ENCODE data around the gene ACOT11.
"Not testable (repeated sequence)": the region's sequence is repeated elsewhere in the genome, so short reads cannot be mapped to it uniquely, and the experiment has no call there.

Gene ACOT11

DNA sequence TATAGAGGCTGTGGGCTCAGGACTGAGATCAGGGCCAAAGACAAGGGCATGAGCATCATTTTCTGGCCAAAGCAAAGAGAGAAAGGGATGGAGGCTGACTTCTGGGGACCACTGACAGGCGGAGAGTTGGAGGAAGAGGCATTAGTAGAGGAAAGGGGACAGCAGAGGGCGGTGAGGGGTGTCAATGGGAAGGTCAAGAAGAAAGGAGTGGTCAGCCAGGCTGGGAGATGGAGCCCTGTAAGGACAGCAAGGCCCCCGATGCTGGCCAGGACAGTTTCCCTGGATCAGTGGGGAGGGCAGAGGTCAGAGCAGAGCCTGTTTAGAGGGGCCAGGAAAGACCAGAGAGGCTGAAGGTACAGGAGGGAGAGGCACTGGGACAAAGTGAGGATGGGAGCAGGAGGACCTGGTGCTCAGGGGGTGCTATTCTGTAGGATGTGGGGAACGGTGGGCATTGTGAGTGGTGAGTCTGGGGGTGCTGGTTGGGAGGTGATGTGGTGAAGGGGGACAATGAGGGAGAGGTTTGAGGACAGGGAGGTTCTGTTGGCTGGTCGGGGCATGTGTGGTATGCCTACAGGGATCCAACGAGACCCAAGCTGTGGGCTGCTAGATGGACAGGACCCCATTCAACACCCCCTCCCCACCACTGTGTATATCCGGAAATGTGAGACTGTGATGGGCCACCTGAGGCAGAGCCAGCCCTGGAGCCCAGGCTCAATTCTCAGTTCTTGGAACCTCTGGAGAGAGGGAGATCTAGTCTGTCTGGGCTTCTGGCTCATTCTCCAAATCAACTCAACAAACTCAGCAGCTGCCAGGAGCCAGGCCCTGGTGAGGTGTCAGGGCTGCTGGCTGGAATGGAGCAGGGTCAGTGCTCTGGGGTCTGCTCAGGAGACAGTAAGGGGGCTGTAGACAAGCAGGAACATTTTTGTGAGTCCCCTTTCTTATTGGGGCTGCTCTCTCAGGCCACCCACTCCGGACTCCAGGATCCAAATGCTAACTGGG is 76.7 kb downstream of the ACOT11 start:
- TF ChIP-seq EZH2 (IDR thresholded peaks at IDR 0.05) (no peak), POLR2AphosphoS5 (IDR thresholded peaks at IDR 0.05; ENCODE audit: borderline replicate concordance, low read depth, low read length) (no peak)
- Histone ChIP-seq H3K4me3 (no peak overlapping the region), H3K9me3 (ENCODE audit: low read depth, low read length) (no peaks in the 10 kb centered on the region), H3K36me3 (ENCODE audit: insufficient read depth, low read length) (no peaks in the 10 kb centered on the region), H3K27ac (no peak overlapping the region), H3K9ac (ENCODE audit: insufficient read length) (no peak overlapping the region)
- DNase-seq (ENCODE audit: low read depth, low spot score): no peak

DNA sequence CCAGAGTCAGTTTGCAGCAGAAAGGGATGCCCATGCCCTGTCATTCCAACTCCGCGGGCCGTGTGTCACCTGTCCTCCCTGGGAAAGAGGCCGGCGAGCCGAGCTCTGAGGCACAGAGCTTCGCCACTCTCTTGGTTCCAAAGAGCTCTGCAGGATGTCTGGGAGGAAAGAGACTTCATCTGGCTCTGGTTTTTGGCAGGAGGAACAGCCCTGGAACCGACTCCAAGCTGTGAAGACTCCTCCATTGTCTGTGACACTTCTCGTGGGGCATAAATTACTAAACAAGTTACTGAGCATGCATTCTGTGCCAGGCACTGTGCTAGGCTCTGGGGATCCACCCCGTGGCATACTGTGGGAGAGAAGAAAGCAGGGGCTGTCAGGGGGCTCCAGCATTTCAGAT is 79.2 kb downstream of the ACOT11 start:
- Histone ChIP-seq H3K27ac (no peak overlapping the region), H3K4me3 (no peak overlapping the region), H3K9me3 (ENCODE audit: low read depth, low read length) (no peaks in the 10 kb centered on the region), H3K9ac (ENCODE audit: insufficient read length) (no peak overlapping the region), H3K36me3 (ENCODE audit: insufficient read depth, low read length) (no peaks in the 10 kb centered on the region)
- TF ChIP-seq EZH2 (IDR thresholded peaks at IDR 0.05) (no peak), POLR2AphosphoS5 (IDR thresholded peaks at IDR 0.05; ENCODE audit: borderline replicate concordance, low read depth, low read length) (no peak), FOXP2 (optimal IDR thresholded peaks at IDR 0.05; ENCODE audit: control extremely low read depth, extremely low read length, insufficient read depth) (no peak)
- DNase-seq (ENCODE audit: low read depth, low spot score): no peak

DNA sequence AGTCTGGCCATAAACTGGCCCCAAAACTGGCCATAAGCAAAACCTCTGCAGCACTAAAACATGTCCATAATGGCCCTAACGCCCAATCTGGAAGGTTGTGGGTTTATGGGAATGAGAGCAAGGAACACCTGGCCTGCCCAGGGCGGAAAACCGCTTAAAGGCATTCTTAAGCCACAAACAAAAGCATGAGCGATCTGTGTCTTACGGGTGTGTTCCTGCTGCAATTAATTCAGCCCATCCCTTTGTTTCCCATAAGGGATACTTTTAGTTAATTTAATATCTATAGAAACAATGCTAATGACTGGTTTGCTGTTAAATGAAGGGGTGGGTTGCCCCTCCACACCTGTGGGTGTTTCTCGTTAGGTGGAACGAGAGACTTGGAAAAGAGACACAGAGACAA is 87.8 kb downstream of the ACOT11 start:
- not testable (repeated sequence) for H3K9me3 ChIP-seq (ENCODE audit: low read depth, low read length); H3K4me3 ChIP-seq; H3K27ac ChIP-seq; H3K9ac ChIP-seq (ENCODE audit: insufficient read length); DNase-seq (ENCODE audit: low read depth, low spot score); H3K36me3 ChIP-seq (ENCODE audit: insufficient read depth, low read length)

DNA sequence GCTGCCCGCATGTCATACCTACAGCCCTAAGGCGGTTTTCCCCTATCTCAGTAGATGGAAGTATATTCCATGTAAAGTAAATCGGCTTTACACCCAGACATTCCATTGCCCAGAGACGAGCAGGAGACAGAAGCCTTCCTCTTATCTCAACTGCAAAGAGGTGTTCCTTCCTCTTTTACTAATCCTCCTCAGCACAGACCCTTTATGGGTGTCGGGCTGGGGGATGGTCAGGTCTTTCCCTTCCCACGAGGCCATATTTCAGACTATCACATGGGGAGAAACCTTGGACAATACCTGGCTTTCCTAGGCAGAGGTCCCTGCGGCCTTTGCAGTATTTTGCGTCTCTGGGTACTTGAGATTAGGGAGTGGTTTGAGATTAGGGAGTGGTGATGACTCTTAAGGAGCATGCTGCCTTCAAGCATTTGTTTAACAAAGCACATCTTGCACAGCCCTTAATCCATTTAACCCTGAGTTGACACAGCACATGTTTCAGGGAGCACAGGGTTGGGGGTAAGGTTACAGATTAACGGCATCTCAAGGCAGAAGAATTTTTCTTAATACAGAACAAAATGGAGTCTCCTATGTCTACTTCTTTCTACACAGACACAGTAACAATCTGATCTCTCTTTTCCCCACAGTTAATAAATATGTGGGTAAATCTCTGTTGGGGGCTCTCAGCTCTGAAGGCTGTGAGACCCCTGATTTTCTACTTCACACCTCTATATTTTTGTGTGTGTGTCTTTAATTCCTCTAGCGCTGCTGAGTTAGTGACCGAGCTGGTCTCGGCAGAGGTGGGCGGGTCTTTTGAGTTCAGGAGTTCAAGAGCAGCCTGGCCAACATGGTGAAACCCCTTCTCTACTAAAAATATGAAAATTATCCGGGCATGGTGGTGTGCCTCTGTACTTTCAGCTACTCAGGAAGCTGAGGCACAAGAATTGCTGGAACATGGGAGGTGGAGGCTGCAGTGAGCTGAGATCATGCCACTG is 88.7 kb downstream of the ACOT11 start:
- DNase-seq (ENCODE audit: low read depth, low spot score); H3K27ac ChIP-seq; H3K4me3 ChIP-seq; H3K36me3 ChIP-seq (ENCODE audit: insufficient read depth, low read length); H3K9me3 ChIP-seq (ENCODE audit: low read depth, low read length); H3K9ac ChIP-seq (ENCODE audit: insufficient read length): not testable (repeated sequence)

DNA sequence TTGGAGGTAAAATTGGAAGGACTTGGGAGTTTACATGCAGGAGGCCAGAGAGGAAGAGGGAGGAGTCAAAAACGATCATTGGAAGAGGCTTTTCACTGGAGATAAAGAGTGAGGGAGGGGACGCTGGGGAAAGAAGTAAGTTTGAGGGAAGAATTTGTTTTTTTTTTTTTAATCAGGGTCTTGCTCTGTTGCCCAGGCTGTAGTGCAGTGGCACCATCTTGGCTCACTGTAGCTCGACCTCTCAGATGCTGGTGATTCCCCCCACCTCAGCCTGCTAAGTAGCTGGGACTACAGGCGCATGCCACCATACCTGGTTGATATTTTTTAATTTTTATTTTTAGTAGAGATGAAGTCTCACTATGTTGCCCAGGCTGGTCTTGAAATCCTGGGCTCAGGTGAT is 92.3 kb downstream of the ACOT11 start:
- no peak overlapping the region for H3K4me3 ChIP-seq
- DNase-seq (ENCODE audit: low read depth, low spot score): no peak
- no peak overlapping the region for H3K27ac ChIP-seq
- TF ChIP-seq EZH2 (IDR thresholded peaks at IDR 0.05): no peak
- no peak for TF ChIP-seq POLR2AphosphoS5 (IDR thresholded peaks at IDR 0.05; ENCODE audit: borderline replicate concordance, low read depth, low read length)
- no peak for TF ChIP-seq FOXP2 (optimal IDR thresholded peaks at IDR 0.05; ENCODE audit: control extremely low read depth, extremely low read length, insufficient read depth)
- no peak overlapping the region for H3K9ac ChIP-seq (ENCODE audit: insufficient read length)
- H3K9me3 ChIP-seq (ENCODE audit: low read depth, low read length): no peaks in the 10 kb centered on the region; the same call in 1 of the 2 replicates
- H3K36me3 ChIP-seq (ENCODE audit: insufficient read depth, low read length): no peaks in the 10 kb centered on the region

DNA sequence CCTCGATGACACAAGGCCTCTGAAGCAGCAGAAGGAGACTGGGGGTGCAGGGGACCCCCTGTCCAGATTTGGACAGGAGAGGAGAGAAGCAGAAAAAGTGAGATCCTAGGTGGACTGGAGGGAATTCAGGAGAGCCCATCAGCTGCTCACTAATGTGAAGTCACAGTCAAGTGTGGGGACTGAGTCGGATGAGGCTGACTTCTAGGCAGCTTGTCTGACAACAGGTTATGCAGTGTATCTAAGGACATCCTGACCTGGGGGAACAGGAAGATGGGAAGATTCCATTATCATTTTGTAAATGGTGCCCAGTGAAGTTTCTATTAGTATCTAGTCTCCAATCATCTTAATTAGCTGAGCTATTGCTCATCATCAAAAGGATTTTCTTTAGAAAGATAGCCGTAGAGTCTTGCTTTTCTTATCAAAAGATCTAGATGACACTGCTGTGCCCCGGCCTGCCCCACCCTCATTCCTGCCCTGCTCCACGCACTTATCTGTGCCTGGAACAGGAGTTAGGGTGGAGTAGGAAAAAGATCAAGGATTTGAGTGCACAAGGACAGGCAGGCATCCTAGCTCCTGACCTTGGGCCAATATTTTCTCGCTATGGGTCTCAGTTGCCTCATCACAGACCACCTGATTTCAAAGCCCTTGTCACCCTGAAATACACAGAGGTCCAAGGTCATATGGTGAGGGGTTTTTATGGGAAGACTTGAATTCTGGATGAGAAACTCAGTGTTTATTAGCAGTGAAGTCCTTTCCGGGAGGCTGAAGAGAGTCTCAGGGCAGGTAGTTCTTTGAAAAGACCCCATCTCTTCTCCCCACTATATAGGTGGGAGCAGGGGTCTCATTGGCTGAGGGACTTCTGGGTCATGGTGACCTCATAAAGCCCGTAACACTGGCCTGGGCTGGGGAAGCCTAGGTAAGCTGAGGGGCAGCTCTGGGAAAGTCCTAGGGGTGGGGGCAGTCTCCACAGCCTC is 93.1 kb downstream of the ACOT11 start, which contains the start of gene MROH7:
Gene MROH7 (plus strand): TSS at position 924 of the 974 bp plus-strand sequence. CDS start 11,141 bp downstream, outside the sequence.
- no peaks in the 10 kb centered on the region for H3K36me3 ChIP-seq (ENCODE audit: insufficient read depth, low read length)
- no peak for DNase-seq (ENCODE audit: low read depth, low spot score)

DNA sequence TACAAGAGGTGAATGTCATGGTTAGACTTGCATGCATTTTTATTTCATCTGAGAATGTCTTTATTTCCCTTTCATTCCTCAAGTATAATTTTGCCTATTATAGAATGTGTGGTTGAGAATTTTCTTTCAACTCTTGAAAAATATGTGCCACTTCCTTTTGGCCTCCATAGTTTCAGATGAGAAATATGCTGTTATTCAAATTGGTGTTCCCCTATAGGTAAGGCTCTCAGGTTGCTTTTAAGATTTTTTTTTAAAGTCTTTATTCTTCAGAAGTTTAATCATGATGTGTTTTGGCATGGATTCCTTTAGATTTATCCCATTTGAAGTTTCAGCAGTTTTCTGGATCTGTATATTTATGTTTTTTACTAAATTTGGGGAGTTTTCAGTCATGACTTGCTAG is 95.7 kb downstream of the ACOT11 start:
- TF ChIP-seq EZH2 (IDR thresholded peaks at IDR 0.05): no peak
- TF ChIP-seq POLR2AphosphoS5 (IDR thresholded peaks at IDR 0.05; ENCODE audit: borderline replicate concordance, low read depth, low read length): no peak
- no peak for TF ChIP-seq FOXP2 (optimal IDR thresholded peaks at IDR 0.05; ENCODE audit: control extremely low read depth, extremely low read length, insufficient read depth)
- no peak overlapping the region for H3K4me3 ChIP-seq

More for the DNA sequence above, 93.1 kb downstream of the ACOT11 start, which contains the start of gene MROH7:
- no peak within 1 kb of the TSS for H3K9ac ChIP-seq (ENCODE audit: insufficient read length)
- TF ChIP-seq POLR2AphosphoS5 (IDR thresholded peaks at IDR 0.05; ENCODE audit: borderline replicate concordance, low read depth, low read length) (no peak), EZH2 (IDR thresholded peaks at IDR 0.05) (no peak), FOXP2 (optimal IDR thresholded peaks at IDR 0.05; ENCODE audit: control extremely low read depth, extremely low read length, insufficient read depth) (no peak)
- H3K4me3 ChIP-seq: no peak within 1 kb of the TSS
- no peaks in the 10 kb centered on the region; the same call in 1 of the 2 replicates for H3K9me3 ChIP-seq (ENCODE audit: low read depth, low read length)
- H3K27ac ChIP-seq: no peak within 1 kb of the TSS

More for the DNA sequence above, 95.7 kb downstream of the ACOT11 start:
- H3K9ac ChIP-seq (ENCODE audit: insufficient read length): no peak overlapping the region
- no peak for DNase-seq (ENCODE audit: low read depth, low spot score)
- no peak overlapping the region for H3K27ac ChIP-seq
- H3K9me3 ChIP-seq (ENCODE audit: low read depth, low read length): no peaks in the 10 kb centered on the region; the same call in 1 of the 2 replicates
- H3K36me3 ChIP-seq (ENCODE audit: insufficient read depth, low read length): no peaks in the 10 kb centered on the region
